AG10803 (cell line): ENCODE results near the gene EAF1.
"Not testable (repeated sequence)": the region's sequence is repeated elsewhere in the genome, so short reads cannot be mapped to it uniquely, and the experiment has no call there.

Experiments
- DNase-seq: peaks from one replicate; pipeline ENCODE4 v3.0.0; 2010; ENCODE audit warnings: low read depth
- H3K4me3 ChIP-seq: 2 replicates; pipeline ENCODE4 v1.5.1; 2011; ENCODE audit warnings: mild to moderate bottlenecking, low read length, control low read depth
- CTCF ChIP-seq: conservative IDR thresholded peaks from 2 replicates; pipeline ENCODE4 v1.5.1; 2011; ENCODE audit warnings: mild to moderate bottlenecking, low read length, control low read depth, inconsistent platforms

EAF1 gene

DNA sequence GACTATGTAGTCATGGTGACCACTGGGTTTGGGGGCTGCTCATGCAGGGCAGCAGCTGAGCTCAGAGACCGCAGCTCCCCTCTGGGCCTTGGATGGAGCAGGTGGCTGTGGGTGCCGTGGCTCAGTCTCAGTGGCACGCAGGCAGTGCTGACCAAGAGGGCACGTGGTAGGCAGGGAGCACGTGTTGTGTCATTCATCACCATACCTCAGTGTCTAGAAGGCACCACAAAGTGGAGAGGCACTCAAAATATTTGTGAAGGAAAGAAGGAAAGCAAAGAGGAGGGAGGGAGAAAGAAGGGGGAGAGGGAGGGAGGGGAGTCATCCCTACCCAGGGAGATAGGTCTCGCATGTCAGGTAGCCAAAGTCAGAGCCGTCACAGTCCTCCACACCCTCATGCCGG lies 26.1 kb downstream of the EAF1 start:
- TF ChIP-seq CTCF = no peak
- H3K4me3 ChIP-seq = no peak overlapping the region
- no peak for DNase-seq

- no peak overlapping the region for H3K4me3 ChIP-seq
- DNase-seq = no peak
- no peak for TF ChIP-seq CTCF
These were observed 26.7 kb downstream of the EAF1 start for GRCh38 chr3:15453991-15454625.

- TF ChIP-seq CTCF = no peak
These were observed 27.6 kb downstream of the EAF1 start for GRCh38 chr3:15454965-15455364.

GRCh38 chr3:15455756-15456155 lies 28.4 kb downstream of the EAF1 start:
- no peak overlapping the region for H3K4me3 ChIP-seq
- no peak for DNase-seq
- TF ChIP-seq CTCF = no peak

More at GRCh38 chr3:15454965-15455364, 27.6 kb downstream of the EAF1 start:
- no peak for DNase-seq
- H3K4me3 ChIP-seq = no peak overlapping the region

GRCh38 chr3:15456321-15456720 lies 28.9 kb downstream of the EAF1 start:
- TF ChIP-seq CTCF = no peak
- H3K4me3 ChIP-seq = no peak overlapping the region
- no peak for DNase-seq

GRCh38 chr3:15456915-15457314 lies 29.5 kb downstream of the EAF1 start:
- not testable (repeated sequence) for H3K4me3 ChIP-seq, DNase-seq

DNA sequence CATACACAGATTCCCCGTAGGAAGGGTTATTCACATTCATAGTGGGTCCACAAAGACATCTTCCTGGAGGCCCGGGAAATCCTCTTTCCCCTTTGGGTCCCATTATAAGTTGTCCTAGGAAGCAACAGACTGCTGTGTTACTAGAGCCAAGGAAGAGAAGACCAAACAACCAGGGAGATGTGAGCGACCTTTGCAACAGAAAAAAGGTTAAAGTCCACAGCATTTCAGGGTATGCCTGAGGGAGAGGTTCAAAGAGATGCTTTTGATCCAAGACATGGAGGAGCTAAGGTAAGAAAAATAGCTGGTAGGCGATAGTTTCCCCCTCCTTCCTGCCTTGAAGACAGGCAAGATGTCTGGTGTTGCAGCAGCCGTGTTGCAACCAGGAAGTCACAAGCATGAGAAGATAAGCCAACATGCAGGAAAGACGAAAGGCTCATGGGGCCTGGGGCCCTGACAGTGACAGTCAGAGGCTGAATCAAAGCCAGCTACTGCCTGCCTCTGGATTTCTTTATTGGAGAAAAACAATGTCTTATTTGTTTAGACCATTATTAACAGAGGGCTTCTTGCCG lies 30.9 kb downstream of the EAF1 start:
- no peak overlapping the region for H3K4me3 ChIP-seq
- no peak for TF ChIP-seq CTCF
- no peak for DNase-seq
